ENCODE measurements around the gene PHF13. TPM values are rescaled to one million over a fixed set of nuclear protein-coding genes. Genes with fewer than 3 reads are reported as not detected.

The PHF13 gene
- polyA plus RNA-seq, 2 of the 4 experiments (the other 2 are of a cell fraction): 4.3 to 10.4 TPM

- ChIA-PET POLR2A (no interaction called here), CTCF (no interaction called here)
- Histone ChIP-seq H3K4me1 (no peaks in the 10 kb centered on the region), H3K9me3 (no peaks in the 10 kb centered on the region), H3K4me2 (no peak overlapping the region), H3K27ac (no peak overlapping the region), H3K4me3 (no peak overlapping the region)
- 96% methylated on average over 9 of the region's 9 CpGs for WGBS (ENCODE audit: missing lambda C conversion rate)
- no peak for ATAC-seq
- no peak for TF ChIP-seq NPAS2 (CRISPR knock-in tag; IDR thresholded peaks at IDR 0.05; ENCODE audit: borderline replicate concordance)
- no peak for TF ChIP-seq POLR2A (IDR thresholded peaks at IDR 0.05; ENCODE audit: low read length)
- TF ChIP-seq RCOR1 (IDR thresholded peaks at IDR 0.05; ENCODE audit: low read depth, low read length): no peak
- no peak for TF ChIP-seq ATOH8 (CRISPR knock-in tag; IDR thresholded peaks at IDR 0.05; ENCODE audit: low read depth)
- no peak for TF ChIP-seq HOXB5 (CRISPR knock-in tag; IDR thresholded peaks at IDR 0.05)
- no peak for TF ChIP-seq HOXB13 (CRISPR knock-in tag; IDR thresholded peaks at IDR 0.05; ENCODE audit: low read depth)
- no peak for TF ChIP-seq POLR2AphosphoS2 (conservative IDR thresholded peaks at IDR 0.05; ENCODE audit: low read length)
- TF ChIP-seq SREBF2 (IDR thresholded peaks at IDR 0.05): no peak
- no peak for TF ChIP-seq ZFP36 (IDR thresholded peaks at IDR 0.05; ENCODE audit: borderline replicate concordance, partially characterized antibody)
- TF ChIP-seq CHD4 (IDR thresholded peaks at IDR 0.05; ENCODE audit: borderline replicate concordance): no peak
- FAIRE-seq: no peak
- no peak for DNase-seq (ENCODE audit: low read depth in 1 of 2, low spot score in 1 of 2)
These were observed 55.0 kb downstream of the PHF13 start for GRCh38 chr1:6668503-6668902.

DNA sequence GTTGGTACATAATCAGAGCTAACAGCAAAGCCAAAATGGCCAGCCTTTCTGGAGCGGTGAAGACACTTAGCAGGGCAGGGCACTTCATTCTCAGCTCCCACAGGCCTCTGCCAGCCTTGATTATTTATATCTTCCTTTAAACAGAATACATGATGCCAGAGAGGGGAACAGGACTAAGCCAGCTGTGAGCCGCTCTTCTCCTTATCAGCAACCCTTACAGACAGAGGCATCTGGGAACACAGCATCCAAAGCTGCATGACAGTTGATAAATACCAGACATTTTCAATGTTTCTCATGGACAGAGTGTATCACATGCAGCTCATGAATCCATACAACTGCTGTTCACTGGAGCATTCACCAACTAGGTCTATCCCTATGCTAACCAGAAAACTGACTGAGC, 59.0 kb downstream of the PHF13 start:
- WGBS (ENCODE audit: missing lambda C conversion rate): 85% methylated on average over 2 of the region's 2 CpGs

More for the DNA sequence above, 59.0 kb downstream of the PHF13 start:
- DNase-seq (ENCODE audit: low read depth in 1 of 2, low spot score in 1 of 2): no peak
- POLR2A ChIA-PET: no interaction called here
- no peak for FAIRE-seq
- H3K4me2 ChIP-seq: no peak overlapping the region
- ATAC-seq: no peak
- CTCF ChIA-PET: interaction anchor here (1.3 kb wide), 1 partner anchor 15 kb away, joined by 3 read pairs; no protein-coding TSS in a partner anchor
- TF ChIP-seq RAD21 (conservative IDR thresholded peaks at IDR 0.05 in 1 of 2, IDR thresholded peaks at IDR 0.05 in 1 of 2) (no peak), RCOR1 (IDR thresholded peaks at IDR 0.05; ENCODE audit: low read depth, low read length) (no peak), MYC (IDR thresholded peaks at IDR 0.05; ENCODE audit: borderline replicate concordance, low read length) (no peak), RARB (CRISPR knock-in tag; IDR thresholded peaks at IDR 0.05) (no peak), FOSL2 (IDR thresholded peaks at IDR 0.05) (no peak), FOSL2 (CRISPR knock-in tag; IDR thresholded peaks at IDR 0.05) (no peak), RFX5 (IDR thresholded peaks at IDR 0.05) (no peak), POLR2A (IDR thresholded peaks at IDR 0.05; ENCODE audit: low read length) (no peak), JUN (IDR thresholded peaks at IDR 0.05) (no peak), ZNF302 (CRISPR knock-in tag; IDR thresholded peaks at IDR 0.05) (no peak), RNF2 (IDR thresholded peaks at IDR 0.05; ENCODE audit: borderline replicate concordance, low read depth) (no peak), HOXB13 (CRISPR knock-in tag; IDR thresholded peaks at IDR 0.05; ENCODE audit: low read depth) (no peak), HES2 (IDR thresholded peaks at IDR 0.05) (no peak)
- TF ChIP-seq, protein P1, sequence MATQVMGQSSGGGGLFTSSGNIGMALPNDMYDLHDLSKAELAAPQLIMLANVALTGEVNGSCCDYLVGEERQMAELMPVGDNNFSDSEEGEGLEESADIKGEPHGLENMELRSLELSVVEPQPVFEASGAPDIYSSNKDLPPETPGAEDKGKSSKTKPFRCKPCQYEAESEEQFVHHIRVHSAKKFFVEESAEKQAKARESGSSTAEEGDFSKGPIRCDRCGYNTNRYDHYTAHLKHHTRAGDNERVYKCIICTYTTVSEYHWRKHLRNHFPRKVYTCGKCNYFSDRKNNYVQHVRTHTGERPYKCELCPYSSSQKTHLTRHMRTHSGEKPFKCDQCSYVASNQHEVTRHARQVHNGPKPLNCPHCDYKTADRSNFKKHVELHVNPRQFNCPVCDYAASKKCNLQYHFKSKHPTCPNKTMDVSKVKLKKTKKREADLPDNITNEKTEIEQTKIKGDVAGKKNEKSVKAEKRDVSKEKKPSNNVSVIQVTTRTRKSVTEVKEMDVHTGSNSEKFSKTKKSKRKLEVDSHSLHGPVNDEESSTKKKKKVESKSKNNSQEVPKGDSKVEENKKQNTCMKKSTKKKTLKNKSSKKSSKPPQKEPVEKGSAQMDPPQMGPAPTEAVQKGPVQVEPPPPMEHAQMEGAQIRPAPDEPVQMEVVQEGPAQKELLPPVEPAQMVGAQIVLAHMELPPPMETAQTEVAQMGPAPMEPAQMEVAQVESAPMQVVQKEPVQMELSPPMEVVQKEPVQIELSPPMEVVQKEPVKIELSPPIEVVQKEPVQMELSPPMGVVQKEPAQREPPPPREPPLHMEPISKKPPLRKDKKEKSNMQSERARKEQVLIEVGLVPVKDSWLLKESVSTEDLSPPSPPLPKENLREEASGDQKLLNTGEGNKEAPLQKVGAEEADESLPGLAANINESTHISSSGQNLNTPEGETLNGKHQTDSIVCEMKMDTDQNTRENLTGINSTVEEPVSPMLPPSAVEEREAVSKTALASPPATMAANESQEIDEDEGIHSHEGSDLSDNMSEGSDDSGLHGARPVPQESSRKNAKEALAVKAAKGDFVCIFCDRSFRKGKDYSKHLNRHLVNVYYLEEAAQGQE (IDR thresholded peaks at IDR 0.05): no peak
- TF ChIP-seq, protein P2, sequence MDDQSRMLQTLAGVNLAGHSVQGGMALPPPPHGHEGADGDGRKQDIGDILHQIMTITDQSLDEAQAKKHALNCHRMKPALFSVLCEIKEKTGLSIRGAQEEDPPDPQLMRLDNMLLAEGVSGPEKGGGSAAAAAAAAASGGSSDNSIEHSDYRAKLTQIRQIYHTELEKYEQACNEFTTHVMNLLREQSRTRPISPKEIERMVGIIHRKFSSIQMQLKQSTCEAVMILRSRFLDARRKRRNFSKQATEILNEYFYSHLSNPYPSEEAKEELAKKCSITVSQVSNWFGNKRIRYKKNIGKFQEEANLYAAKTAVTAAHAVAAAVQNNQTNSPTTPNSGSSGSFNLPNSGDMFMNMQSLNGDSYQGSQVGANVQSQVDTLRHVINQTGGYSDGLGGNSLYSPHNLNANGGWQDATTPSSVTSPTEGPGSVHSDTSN (IDR thresholded peaks at IDR 0.05): no peak
- no peak overlapping the region for H3K27ac ChIP-seq
- no peaks in the 10 kb centered on the region for H3K4me1 ChIP-seq
- no peaks in the 10 kb centered on the region for H3K9me3 ChIP-seq
- H3K4me3 ChIP-seq: no peak overlapping the region

Other genes starting within 250 kb of the PHF13 start
- gene ACOT7, start 220.0 kb upstream of the PHF13 start, polyA plus RNA-seq (2011; rRNA removed): 49.6 and 50.9 TPM in 2 replicates
- 46.1 to 53.6 TPM (median 48.0 TPM) in 3 replicates for gene ACOT7, start 220.0 kb upstream of the PHF13 start, polyA plus RNA-seq (2017; fragmentation: RNase III; extraction: RNeasy Plus Mini Kit Qiagen cat#74134 plus additional on column Dnase treatment)
- 1.8 and 2.0 TPM in 2 replicates for gene HES2, start 193.8 kb upstream of the PHF13 start, polyA plus RNA-seq (2011; rRNA removed)
- 0.75 to 1.3 TPM (median 0.79 TPM) in 3 replicates for gene HES2, start 193.8 kb upstream of the PHF13 start, polyA plus RNA-seq (2017; fragmentation: RNase III; extraction: RNeasy Plus Mini Kit Qiagen cat#74134 plus additional on column Dnase treatment)
- gene ESPN, start 189.0 kb upstream of the PHF13 start, polyA plus RNA-seq (2011; rRNA removed): 0.13 and 0.22 TPM in 2 replicates
- 0.17 to 0.28 TPM (median 0.18 TPM) in 3 replicates for gene ESPN, start 189.0 kb upstream of the PHF13 start, polyA plus RNA-seq (2017; fragmentation: RNase III; extraction: RNeasy Plus Mini Kit Qiagen cat#74134 plus additional on column Dnase treatment)
- gene TNFRSF25, start 147.6 kb upstream of the PHF13 start, polyA plus RNA-seq (2011; rRNA removed): 0.65 and 0.85 TPM in 2 replicates
- 3.0 to 4.5 TPM (median 3.4 TPM) in 3 replicates for gene TNFRSF25, start 147.6 kb upstream of the PHF13 start, polyA plus RNA-seq (2017; fragmentation: RNase III; extraction: RNeasy Plus Mini Kit Qiagen cat#74134 plus additional on column Dnase treatment)
- 0.75 and 0.84 TPM in 2 replicates for gene PLEKHG5, start 122.1 kb upstream of the PHF13 start, polyA plus RNA-seq (2011; rRNA removed)
- gene PLEKHG5, start 122.1 kb upstream of the PHF13 start, polyA plus RNA-seq (2017; fragmentation: RNase III; extraction: RNeasy Plus Mini Kit Qiagen cat#74134 plus additional on column Dnase treatment): 2.4 to 3.4 TPM (median 3.1 TPM) in 3 replicates
- gene NOL9, start 59.2 kb upstream of the PHF13 start, polyA plus RNA-seq (2011; rRNA removed): 19.0 and 19.3 TPM in 2 replicates
- 4.4 to 6.4 TPM (median 4.8 TPM) in 3 replicates for gene NOL9, start 59.2 kb upstream of the PHF13 start, polyA plus RNA-seq (2017; fragmentation: RNase III; extraction: RNeasy Plus Mini Kit Qiagen cat#74134 plus additional on column Dnase treatment)
- not detected in 2 replicates for gene TAS1R1, start 58.4 kb upstream of the PHF13 start, polyA plus RNA-seq (2011; rRNA removed)
- 0.04 TPM in 1 of 3 replicates, not detected in the others for gene TAS1R1, start 58.4 kb upstream of the PHF13 start, polyA plus RNA-seq (2017; fragmentation: RNase III; extraction: RNeasy Plus Mini Kit Qiagen cat#74134 plus additional on column Dnase treatment)
- 5.8 and 8.0 TPM in 2 replicates for gene ZBTB48, start 33.7 kb upstream of the PHF13 start, polyA plus RNA-seq (2011; rRNA removed)
- gene ZBTB48, start 33.7 kb upstream of the PHF13 start, polyA plus RNA-seq (2017; fragmentation: RNase III; extraction: RNeasy Plus Mini Kit Qiagen cat#74134 plus additional on column Dnase treatment): 11.3 to 13.4 TPM (median 13.1 TPM) in 3 replicates
- gene KLHL21, start 10.9 kb upstream of the PHF13 start, polyA plus RNA-seq (2011; rRNA removed): 3.3 and 3.5 TPM in 2 replicates
- gene KLHL21, start 10.9 kb upstream of the PHF13 start, polyA plus RNA-seq (2017; fragmentation: RNase III; extraction: RNeasy Plus Mini Kit Qiagen cat#74134 plus additional on column Dnase treatment): 9.2 to 10.5 TPM (median 10.2 TPM) in 3 replicates
- 6.5 and 7.2 TPM in 2 replicates for gene THAP3, start 11.1 kb downstream of the PHF13 start, polyA plus RNA-seq (2011; rRNA removed)
- gene THAP3, start 11.1 kb downstream of the PHF13 start, polyA plus RNA-seq (2017; fragmentation: RNase III; extraction: RNeasy Plus Mini Kit Qiagen cat#74134 plus additional on column Dnase treatment): 10.8 to 12.5 TPM (median 12.0 TPM) in 3 replicates
- gene DNAJC11, start 88.1 kb downstream of the PHF13 start, polyA plus RNA-seq (2011; rRNA removed): 29.9 and 35.7 TPM in 2 replicates
- 48.5 to 56.0 TPM (median 50.0 TPM) in 3 replicates for gene DNAJC11, start 88.1 kb downstream of the PHF13 start, polyA plus RNA-seq (2017; fragmentation: RNase III; extraction: RNeasy Plus Mini Kit Qiagen cat#74134 plus additional on column Dnase treatment)
- 48.7 and 58.8 TPM in 2 replicates for gene CAMTA1, start 171.7 kb downstream of the PHF13 start, polyA plus RNA-seq (2011; rRNA removed)
- gene CAMTA1, start 171.7 kb downstream of the PHF13 start, polyA plus RNA-seq (2017; fragmentation: RNase III; extraction: RNeasy Plus Mini Kit Qiagen cat#74134 plus additional on column Dnase treatment): 63.3 to 75.0 TPM (median 73.5 TPM) in 3 replicates

Data from A549 (cell line).